Activated CD4-positive, CD25-positive, alpha-beta regulatory T cell treated with anti-CD3 and anti-CD28 coated beads, Interleukin-2, amount 50 U/mL, for 24 hours (primary cell): ENCODE data around the gene CDON.
"Not testable (repeated sequence)": the region's sequence is repeated elsewhere in the genome, so short reads cannot be mapped to it uniquely, and the experiment has no call there.

Source experiments
- ATAC-seq, 2 donors: fragments of 150-1000 bp; cut with Tn5 transposase; one replicate each; pipeline ENCODE4 v1.10.0; 2021; ENCODE audit warnings: mild to moderate bottlenecking in 1 of 2, moderate library complexity in 1 of 2

CDON gene

GRCh38 chr11:126046570-126047195 is 16.0 kb downstream of the CDON start:
- no peak for ATAC-seq

- no peak for ATAC-seq
These were observed 23.0 kb downstream of the CDON start for GRCh38 chr11:126039485-126040271.

- ATAC-seq, result no peak
These were observed 26.9 kb downstream of the CDON start for GRCh38 chr11:126035718-126036117.

GRCh38 chr11:126034933-126035425 is 27.7 kb downstream of the CDON start:
- ATAC-seq, result no peak

GRCh38 chr11:126034039-126034932 is 28.4 kb downstream of the CDON start:
- no peak for ATAC-seq

GRCh38 chr11:126032375-126032774 is 30.3 kb downstream of the CDON start:
- no peak for ATAC-seq

GRCh38 chr11:126029805-126030204 is 32.9 kb downstream of the CDON start:
- no peak for ATAC-seq

GRCh38 chr11:126029237-126029636 is 33.4 kb downstream of the CDON start:
- no peak for ATAC-seq

- ATAC-seq, result not testable (repeated sequence)
These were observed 34.1 kb downstream of the CDON start for GRCh38 chr11:126028534-126028933.

- no peak for ATAC-seq
These were observed 36.1 kb downstream of the CDON start for GRCh38 chr11:126026579-126026978.

- ATAC-seq, result no peak
These were observed 36.8 kb downstream of the CDON start for GRCh38 chr11:126025822-126026221.

GRCh38 chr11:126024123-126024522 is 38.5 kb downstream of the CDON start:
- no peak for ATAC-seq

- no peak for ATAC-seq
These were observed 49.8 kb downstream of the CDON start for GRCh38 chr11:126012852-126013251.

- ATAC-seq, result no peak
These were observed 50.9 kb downstream of the CDON start for GRCh38 chr11:126011754-126012153.

GRCh38 chr11:126011265-126011664 is 51.4 kb downstream of the CDON start:
- ATAC-seq, result no peak

- no peak for ATAC-seq
These were observed 53.7 kb downstream of the CDON start for GRCh38 chr11:126008956-126009355.

GRCh38 chr11:126007238-126007637 is 55.4 kb downstream of the CDON start:
- no peak for ATAC-seq

GRCh38 chr11:126006068-126006467 is 56.6 kb downstream of the CDON start:
- ATAC-seq, result no peak

GRCh38 chr11:126002181-126002580 is 60.5 kb downstream of the CDON start:
- no peak for ATAC-seq

GRCh38 chr11:125999234-125999880 is 63.3 kb downstream of the CDON start:
- no peak for ATAC-seq

GRCh38 chr11:125998267-125998666 is 64.4 kb downstream of the CDON start:
- ATAC-seq, result no peak

GRCh38 chr11:125995313-125995712 is 67.4 kb downstream of the CDON start:
- peak; percentile 53 to 66 for ATAC-seq

GRCh38 chr11:125994509-125994908 is 68.2 kb downstream of the CDON start:
- no peak for ATAC-seq
